KMS-11 (cell line): Measurements from ENCODE around the gene UBA52.

ENCODE experiments used
- H2AFZ ChIP-seq: fragments of 200-600 bp; sonication (generic); 2 replicates; pipeline ENCODE4 v1.6.1; 2016; ENCODE audit warnings: antibody characterized with exemption, mixed run types, low read depth
- H3K27ac ChIP-seq: fragments of 200-600 bp; sonication (generic); 2 replicates; pipeline ENCODE4 v1.6.1; 2016; ENCODE audit warnings: mild to moderate bottlenecking, mixed run types
- H3K27me3 ChIP-seq: fragments of 200-600 bp; sonication (generic); 2 replicates; pipeline ENCODE4 v1.6.1; 2017; ENCODE audit warnings: mild to moderate bottlenecking, low read depth, mixed run types, moderate library complexity; ENCODE audit not compliant: insufficient read depth
- H3K36me3 ChIP-seq: fragments of 200-600 bp; sonication (generic); 2 replicates; pipeline ENCODE4 v1.6.1; 2017; ENCODE audit warnings: mild to moderate bottlenecking, mixed run types; ENCODE audit not compliant: insufficient read depth
- H3K4me1 ChIP-seq: fragments of 200-600 bp; sonication (generic); 2 replicates; pipeline ENCODE4 v1.6.1; 2016; ENCODE audit warnings: mild to moderate bottlenecking, low read depth, mixed run types; ENCODE audit not compliant: poor library complexity, severe bottlenecking
- H3K4me2 ChIP-seq: fragments of 200-600 bp; sonication (generic); 2 replicates; pipeline ENCODE4 v1.7.0; 2016; ENCODE audit warnings: mild to moderate bottlenecking, mixed run types
- H3K4me3 ChIP-seq: fragments of 200-600 bp; sonication (generic); IDR thresholded peaks from 2 replicates; pipeline ENCODE4 v1.6.1; 2017; ENCODE audit warnings: low read depth, low read length, mixed read lengths; ENCODE audit not compliant: insufficient read depth
- H3K79me2 ChIP-seq: fragments of 200-600 bp; sonication (generic); 2 replicates; pipeline ENCODE4 v1.6.1; 2016; ENCODE audit warnings: low read depth, mixed run types; ENCODE audit not compliant: insufficient read depth
- H3K9ac ChIP-seq: fragments of 200-600 bp; sonication (generic); 2 replicates; pipeline ENCODE4 v1.6.1; 2016; ENCODE audit warnings: mild to moderate bottlenecking, mixed run types
- H4K20me1 ChIP-seq: fragments of 200-600 bp; sonication (generic); 2 replicates; pipeline ENCODE4 v1.6.1; 2016; ENCODE audit warnings: mild to moderate bottlenecking, mixed run types; ENCODE audit not compliant: insufficient read depth
- CTCF ChIP-seq: fragments of 200-600 bp; sonication (generic); conservative IDR thresholded peaks from 2 replicates; pipeline ENCODE4 v1.6.1; 2017; ENCODE audit warnings: low read depth, mild to moderate bottlenecking, antibody characterized with exemption, low read length, moderate library complexity, mixed read lengths

The UBA52 gene

GRCh38 chr19:18618236-18618635 is 46.6 kb downstream of the UBA52 start:
- Histone ChIP-seq H3K27ac (no peak overlapping the region), H3K27me3 (peaks cover 45% of the 10 kb centered on the region), H3K4me3 (no peak overlapping the region), H3K36me3 (no peaks in the 10 kb centered on the region), H3K79me2 (no peaks in the 10 kb centered on the region), H3K4me2 (no peak overlapping the region), H3K9ac (no peak overlapping the region), H2AFZ (no peak overlapping the region), H4K20me1 (no peaks in the 10 kb centered on the region), H3K4me1 (no peaks in the 10 kb centered on the region)
- no peak for TF ChIP-seq CTCF

- Histone ChIP-seq H3K36me3 (no peaks in the 10 kb centered on the region), H3K4me1 (no peaks in the 10 kb centered on the region), H2AFZ (no peak overlapping the region), H4K20me1 (no peaks in the 10 kb centered on the region), H3K4me2 (no peak overlapping the region), H3K27ac (no peak overlapping the region), H3K4me3 (no peak overlapping the region), H3K9ac (no peak overlapping the region), H3K79me2 (no peaks in the 10 kb centered on the region), H3K27me3 (peaks cover 25% of the 10 kb centered on the region)
- no peak for TF ChIP-seq CTCF
Measured at GRCh38 chr19:18620311-18620710, 48.7 kb downstream of the UBA52 start.

GRCh38 chr19:18620902-18621301 is 49.2 kb downstream of the UBA52 start:
- H4K20me1 ChIP-seq = no peaks in the 10 kb centered on the region
- no peak overlapping the region for H3K4me2 ChIP-seq
- no peaks in the 10 kb centered on the region for H3K4me1 ChIP-seq
- H3K27me3 ChIP-seq = peaks cover 19% of the 10 kb centered on the region
- H2AFZ ChIP-seq = no peak overlapping the region
- H3K9ac ChIP-seq = no peak overlapping the region
- H3K4me3 ChIP-seq = no peak overlapping the region
- H3K79me2 ChIP-seq = no peaks in the 10 kb centered on the region
- no peak for TF ChIP-seq CTCF
- H3K36me3 ChIP-seq = no peaks in the 10 kb centered on the region
- H3K27ac ChIP-seq = no peak overlapping the region

GRCh38 chr19:18626906-18627305 is 55.2 kb downstream of the UBA52 start:
- H3K4me3 ChIP-seq = no peak overlapping the region
- no peaks in the 10 kb centered on the region for H4K20me1 ChIP-seq
- H3K36me3 ChIP-seq = no peaks in the 10 kb centered on the region
- no peak overlapping the region for H3K9ac ChIP-seq
- no peak overlapping the region for H2AFZ ChIP-seq
- no peak overlapping the region for H3K4me2 ChIP-seq
- no peak overlapping the region for H3K27ac ChIP-seq
- no peaks in the 10 kb centered on the region for H3K79me2 ChIP-seq
- no peaks in the 10 kb centered on the region; the same call in 1 of the 2 replicates for H3K27me3 ChIP-seq
- TF ChIP-seq CTCF = no peak
- no peaks in the 10 kb centered on the region for H3K4me1 ChIP-seq
